Measurements from ENCODE around the gene HAAO. TPM values are rescaled to one million over a fixed set of nuclear protein-coding genes. Genes with fewer than 3 reads are reported as not detected.

Gene HAAO
- total and polyA plus RNA-seq, 2 of the 8 experiments (the other 6 are each of a cell fraction or from before 2014, with no cell fraction given), result 2.5 to 7.0 TPM

- TF ChIP-seq RBBP5 (IDR thresholded peaks at IDR 0.05; ENCODE audit: borderline replicate concordance, low read depth, low read length) (no peak), KDM5A (IDR thresholded peaks at IDR 0.05; ENCODE audit: low read length) (no peak), POLR2AphosphoS5 (IDR thresholded peaks at IDR 0.05; ENCODE audit: low read depth, low read length) (no peak), SIN3A (conservative IDR thresholded peaks at IDR 0.05 in 1 of 2, IDR thresholded peaks at IDR 0.05 in 1 of 2; ENCODE audit: low read depth in 1 of 2, low read length in 2 of 2) (0 out of 4 replicates have a peak, but pooled peaks of 1 of the 2 experiments have one; percentile 47), BACH1 (IDR thresholded peaks at IDR 0.05; ENCODE audit: low read length) (no peak; the same call in 1 of the 2 replicates), KDM1A (IDR thresholded peaks at IDR 0.05; ENCODE audit: borderline replicate concordance, low read length) (no peak), CEBPB (IDR thresholded peaks at IDR 0.05; ENCODE audit: low read depth, low read length) (no peak), YY1 (IDR thresholded peaks at IDR 0.05; ENCODE audit: low read depth, low read length) (no peak), EGR1 (IDR thresholded peaks at IDR 0.05; ENCODE audit: borderline replicate concordance, low read depth, low read length) (no peak), NRF1 (IDR thresholded peaks at IDR 0.05; ENCODE audit: low read depth, low read length) (no peak), KDM4A (IDR thresholded peaks at IDR 0.05; ENCODE audit: low read depth, low read length, severe bottlenecking) (no peak)
Observed at GRCh38 chr2:42827647-42828486, 35.5 kb upstream of the HAAO start (continued).

Measured in H1 (cell line).